ENCODE results near the gene EFEMP2.

DNA sequence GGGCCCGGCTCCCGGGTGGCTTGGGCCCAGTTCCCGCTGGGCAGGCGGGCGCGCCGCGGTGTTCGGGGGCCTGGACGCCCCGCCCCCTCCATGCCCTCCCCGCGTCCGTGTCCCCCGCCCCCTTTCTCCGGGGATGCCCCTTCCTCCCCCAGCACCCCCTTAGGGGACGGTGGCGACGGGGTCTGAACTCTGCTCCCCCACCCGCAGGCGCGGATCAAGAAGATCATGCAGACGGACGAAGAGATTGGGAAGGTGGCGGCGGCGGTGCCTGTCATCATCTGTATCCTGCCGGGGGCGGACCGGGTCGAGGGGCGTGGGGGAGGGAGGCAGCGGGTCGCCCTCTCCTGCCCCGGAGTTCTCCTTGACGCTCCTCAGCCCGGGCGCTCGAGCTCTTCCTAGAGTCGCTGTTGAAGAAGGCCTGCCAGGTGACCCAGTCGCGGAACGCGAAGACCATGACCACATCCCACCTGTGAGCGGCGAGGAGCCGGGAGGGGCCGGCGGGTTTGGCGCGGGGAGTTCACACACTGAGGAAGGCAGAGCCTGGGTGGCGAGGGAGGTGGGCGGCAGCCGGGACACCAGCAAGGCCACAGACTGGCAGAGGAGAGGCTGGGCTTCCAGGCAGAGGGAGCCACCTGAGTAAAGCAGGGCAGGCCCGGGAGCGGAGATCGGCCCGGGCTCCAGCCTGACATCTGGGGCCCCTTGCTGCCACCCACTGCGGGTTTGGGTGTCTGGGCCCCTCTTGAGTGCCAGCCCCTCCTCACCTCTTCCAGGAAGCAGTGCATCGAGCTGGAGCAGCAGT is 47.2 kb upstream of the EFEMP2 start:
- TF ChIP-seq, protein P1, sequence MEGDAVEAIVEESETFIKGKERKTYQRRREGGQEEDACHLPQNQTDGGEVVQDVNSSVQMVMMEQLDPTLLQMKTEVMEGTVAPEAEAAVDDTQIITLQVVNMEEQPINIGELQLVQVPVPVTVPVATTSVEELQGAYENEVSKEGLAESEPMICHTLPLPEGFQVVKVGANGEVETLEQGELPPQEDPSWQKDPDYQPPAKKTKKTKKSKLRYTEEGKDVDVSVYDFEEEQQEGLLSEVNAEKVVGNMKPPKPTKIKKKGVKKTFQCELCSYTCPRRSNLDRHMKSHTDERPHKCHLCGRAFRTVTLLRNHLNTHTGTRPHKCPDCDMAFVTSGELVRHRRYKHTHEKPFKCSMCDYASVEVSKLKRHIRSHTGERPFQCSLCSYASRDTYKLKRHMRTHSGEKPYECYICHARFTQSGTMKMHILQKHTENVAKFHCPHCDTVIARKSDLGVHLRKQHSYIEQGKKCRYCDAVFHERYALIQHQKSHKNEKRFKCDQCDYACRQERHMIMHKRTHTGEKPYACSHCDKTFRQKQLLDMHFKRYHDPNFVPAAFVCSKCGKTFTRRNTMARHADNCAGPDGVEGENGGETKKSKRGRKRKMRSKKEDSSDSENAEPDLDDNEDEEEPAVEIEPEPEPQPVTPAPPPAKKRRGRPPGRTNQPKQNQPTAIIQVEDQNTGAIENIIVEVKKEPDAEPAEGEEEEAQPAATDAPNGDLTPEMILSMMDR (IDR thresholded peaks at IDR 0.05) = no peak
- no peak for TF ChIP-seq POLR2A (IDR thresholded peaks at IDR 0.05)
